ENCODE data around the gene CDC42EP4. TPM values are rescaled to one million over a fixed set of nuclear protein-coding genes. Genes with fewer than 3 reads are reported as not detected.

CDC42EP4 gene, protein sequence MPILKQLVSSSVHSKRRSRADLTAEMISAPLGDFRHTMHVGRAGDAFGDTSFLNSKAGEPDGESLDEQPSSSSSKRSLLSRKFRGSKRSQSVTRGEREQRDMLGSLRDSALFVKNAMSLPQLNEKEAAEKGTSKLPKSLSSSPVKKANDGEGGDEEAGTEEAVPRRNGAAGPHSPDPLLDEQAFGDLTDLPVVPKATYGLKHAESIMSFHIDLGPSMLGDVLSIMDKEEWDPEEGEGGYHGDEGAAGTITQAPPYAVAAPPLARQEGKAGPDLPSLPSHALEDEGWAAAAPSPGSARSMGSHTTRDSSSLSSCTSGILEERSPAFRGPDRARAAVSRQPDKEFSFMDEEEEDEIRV
- 10 to 100 TPM; 26.2 to 77.6 (median 39.6) TPM for total RNA-seq

- ATAC-seq (replicated peaks in 6 of 8) = peak; percentile 55 to 84 (median 80)
- Histone ChIP-seq H3K4me3 (peak within 1 kb of the TSS; percentile 72 to 95 (median 92)), H3K4me1 (replicated peaks in 1 of 2) (peaks cover 28% of the 10 kb centered on the region in 2 donors), H3K27ac (peak within 1 kb of the TSS; percentile 84 to 90)
- in situ Hi-C loops (cut with MboI; ENCODE audit: low pct_unique_long_range_greater_than_20kb in 2 of 9, low sequenced_read_pairs in 9 of 9, unreplicated experiment in 9 of 9) = no loop called here
- 0 to 31% (median 20%) methylated on average over 1 to 9 of the region's 71 CpGs; no CpG with 5 or more reads in 7 of the 10 experiments for WGBS, 10 experiments
These were observed at the start of gene CDC42EP4 for GRCh38 chr17:73311781-73312641. Gene CDC42EP4 (minus strand): TSS chr17:73312001. CDS start chr17:73286500, 25,501 bp downstream.

DNA sequence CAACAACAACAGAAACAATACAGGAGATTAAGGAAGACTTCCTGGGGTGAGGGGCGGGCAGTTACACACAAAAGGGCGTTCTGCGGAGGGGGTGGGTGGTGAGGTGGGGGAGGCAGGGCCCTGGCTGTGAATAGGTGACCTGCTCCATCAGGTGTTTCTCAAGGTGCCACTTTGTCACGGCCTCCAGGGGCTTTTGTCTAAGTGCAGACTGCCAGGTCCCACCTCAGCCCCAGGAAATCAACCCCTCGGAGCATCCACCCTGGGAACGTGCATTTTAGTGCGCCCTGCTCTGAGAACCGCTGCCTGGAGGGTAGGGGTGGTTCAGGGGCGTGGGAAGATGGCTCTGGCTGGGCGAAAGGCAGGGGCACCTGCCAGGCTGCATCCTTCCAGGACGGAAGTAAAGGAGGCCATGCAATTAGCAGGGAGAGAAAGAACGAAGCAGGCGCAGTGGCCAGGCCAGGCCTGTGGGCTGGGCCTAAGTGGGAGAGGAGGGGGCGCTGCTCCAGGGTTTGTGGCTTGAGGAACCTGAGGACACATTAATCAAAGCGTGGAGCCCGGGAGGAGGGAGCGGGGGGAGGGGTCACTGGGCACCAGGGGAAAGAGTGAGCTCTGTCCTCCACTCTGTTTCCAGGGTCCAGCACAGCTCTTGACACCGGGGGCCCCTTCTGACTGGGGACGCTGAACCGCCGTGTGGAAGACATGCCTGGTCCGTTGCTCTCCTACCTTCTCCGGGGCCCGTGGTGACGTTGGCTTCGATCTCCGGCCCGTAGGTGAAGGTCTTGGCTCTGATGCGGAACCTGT, 49.4 kb upstream of the CDC42EP4 start:
- Histone ChIP-seq H3K4me3 (no peak overlapping the region), H3K27ac (peak overlapping the region; percentile 51 to 62), H3K4me1 (replicated peaks in 1 of 2) (peaks cover 39 to 42% of the 10 kb centered on the region in 2 donors)
- in situ Hi-C loops (cut with MboI; ENCODE audit: low pct_unique_long_range_greater_than_20kb in 2 of 9, low sequenced_read_pairs in 9 of 9, unreplicated experiment in 9 of 9) = loop anchor here in 7 of 9 experiments (10.0 to 25.0 kb wide), 5 partner anchors 99 to 799 kb away; partner anchors contain the start of gene CPSF4L (in 3 of the 7)
- WGBS, 10 experiments = 27 to 100% methylated on average over 1 to 5 of the region's 29 CpGs; no CpG with 5 or more reads in 8 of the 10 experiments
- peak in 5 of 8 experiments; percentile 79 to 87 (median 85) for ATAC-seq (replicated peaks in 6 of 8)

GRCh38 chr17:73359987-73360410, 48.2 kb upstream of the CDC42EP4 start:
- no peak overlapping the region for H3K4me3 ChIP-seq
- ATAC-seq (replicated peaks in 6 of 8) = no peak
- 60 to 100% (median 86%) methylated on average over 1 to 6 of the region's 7 CpGs; no CpG with 5 or more reads in 6 of the 10 experiments for WGBS, 10 experiments
- in situ Hi-C loops (cut with MboI; ENCODE audit: low pct_unique_long_range_greater_than_20kb in 2 of 9, low sequenced_read_pairs in 9 of 9, unreplicated experiment in 9 of 9) = loop anchor here in 7 of 9 experiments (10.0 to 25.0 kb wide), 5 partner anchors 98 to 798 kb away; partner anchors contain the start of gene CPSF4L (in 3 of the 7)
- H3K27ac ChIP-seq = no peak overlapping the region
- H3K4me1 ChIP-seq (replicated peaks in 1 of 2) = peaks cover 32 to 35% of the 10 kb centered on the region in 2 donors

DNA sequence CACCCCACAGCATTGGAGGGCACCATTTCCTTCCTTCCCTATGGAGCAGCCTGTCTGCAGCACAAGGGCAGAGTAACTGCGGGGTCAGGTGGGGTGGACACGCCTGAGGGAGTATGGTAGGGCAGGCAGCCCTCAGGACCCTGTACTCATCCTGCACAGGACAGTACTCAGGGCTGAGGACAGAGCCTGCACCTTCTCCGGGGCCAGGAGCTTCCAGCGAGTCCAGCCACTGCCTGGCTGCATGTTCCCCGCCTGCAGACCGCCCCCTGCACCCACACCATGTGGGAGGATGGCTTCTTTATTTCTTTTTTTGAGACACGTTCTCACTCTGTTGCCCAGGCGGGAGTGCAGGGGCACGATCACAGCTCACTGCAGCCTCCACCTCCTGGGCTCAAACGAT, 47.6 kb upstream of the CDC42EP4 start:
- Histone ChIP-seq H3K27ac (no peak overlapping the region), H3K4me3 (no peak overlapping the region), H3K4me1 (replicated peaks in 1 of 2) (peaks cover 32 to 39% of the 10 kb centered on the region in 2 donors)
- WGBS, 10 experiments = 20% methylated on average over 1 of the region's 10 CpGs; no CpG with 5 or more reads in 9 of the 10 experiments
- in situ Hi-C loops (cut with MboI; ENCODE audit: low pct_unique_long_range_greater_than_20kb in 2 of 9, low sequenced_read_pairs in 9 of 9, unreplicated experiment in 9 of 9) = loop anchor here in 6 of 9 experiments (10.0 to 25.0 kb wide), 5 partner anchors 97 to 797 kb away; partner anchors contain the start of gene CPSF4L (in 3 of the 6)
- ATAC-seq (replicated peaks in 6 of 8) = no peak

- in situ Hi-C loops (cut with MboI; ENCODE audit: low pct_unique_long_range_greater_than_20kb in 2 of 9, low sequenced_read_pairs in 9 of 9, unreplicated experiment in 9 of 9) = loop anchor here in 6 of 9 experiments (10.0 to 25.0 kb wide), 5 partner anchors 96 to 796 kb away; partner anchors contain the start of gene CPSF4L (in 3 of the 6)
- Histone ChIP-seq H3K4me3 (no peak overlapping the region), H3K27ac (no peak overlapping the region), H3K4me1 (replicated peaks in 1 of 2) (peaks cover 32 to 42% of the 10 kb centered on the region in 2 donors)
- WGBS, 10 experiments = 95 to 100% methylated on average over 1 to 4 of the region's 9 CpGs; no CpG with 5 or more reads in 8 of the 10 experiments
- no peak for ATAC-seq (replicated peaks in 6 of 8)
These were observed 46.9 kb upstream of the CDC42EP4 start for GRCh38 chr17:73358668-73359067.

DNA sequence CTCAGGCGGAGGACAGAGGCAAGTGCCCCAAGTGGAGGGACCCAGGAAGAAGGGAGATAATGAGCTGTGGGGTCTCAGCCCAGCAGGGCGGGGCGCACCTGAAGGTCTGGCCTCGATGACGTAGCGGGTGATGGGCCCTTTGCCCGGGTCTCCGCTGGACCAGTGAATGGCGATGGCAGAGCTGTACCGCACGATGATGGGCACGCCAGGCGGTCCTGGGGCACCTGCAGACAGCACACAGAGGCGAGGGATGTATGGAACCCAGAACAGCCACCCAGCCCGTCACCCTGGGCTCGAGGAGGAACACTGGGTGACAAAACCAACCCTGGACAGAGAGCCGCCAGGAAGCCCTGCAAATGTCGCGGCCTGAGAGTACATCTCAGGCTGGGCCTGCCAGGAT, 46.2 kb upstream of the CDC42EP4 start:
- WGBS, 10 experiments = 83 to 100% (median 89%) methylated on average over 1 to 6 of the region's 19 CpGs; no CpG with 5 or more reads in 6 of the 10 experiments
- in situ Hi-C loops (cut with MboI; ENCODE audit: low pct_unique_long_range_greater_than_20kb in 2 of 9, low sequenced_read_pairs in 9 of 9, unreplicated experiment in 9 of 9) = loop anchor here in 6 of 9 experiments (10.0 to 25.0 kb wide), 5 partner anchors 96 to 796 kb away; partner anchors contain the start of gene CPSF4L (in 3 of the 6)
- no peak overlapping the region for H3K4me3 ChIP-seq
- no peak overlapping the region for H3K27ac ChIP-seq
- H3K4me1 ChIP-seq (replicated peaks in 1 of 2) = peaks cover 32 to 42% of the 10 kb centered on the region in 2 donors
- no peak for ATAC-seq (replicated peaks in 6 of 8)

DNA sequence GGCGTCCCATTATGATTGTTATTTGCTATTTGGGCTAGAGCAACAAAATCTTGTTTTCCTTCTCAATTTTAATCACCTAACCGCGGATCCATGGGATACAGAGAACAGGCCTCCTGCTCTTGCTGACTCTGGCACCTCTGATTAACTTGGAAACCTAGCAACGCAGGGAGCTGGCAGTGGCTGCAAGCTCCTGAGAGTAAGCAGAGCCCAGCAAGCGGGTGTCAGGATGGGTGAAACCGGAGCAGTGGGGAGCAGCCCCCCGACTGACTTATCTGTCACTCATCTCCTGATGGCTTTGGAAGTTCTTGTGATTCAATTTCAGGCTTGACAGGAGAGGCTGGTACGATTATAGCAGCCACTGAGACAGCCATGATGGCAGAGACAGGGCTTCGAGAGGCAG, 45.5 kb upstream of the CDC42EP4 start:
- no peak overlapping the region for H3K4me3 ChIP-seq
- H3K27ac ChIP-seq = no peak overlapping the region
- H3K4me1 ChIP-seq (replicated peaks in 1 of 2) = peaks cover 32 to 42% of the 10 kb centered on the region in 2 donors
- WGBS, 10 experiments = 60 to 97% (median 83%) methylated on average over 1 to 6 of the region's 9 CpGs; no CpG with 5 or more reads in 4 of the 10 experiments
- in situ Hi-C loops (cut with MboI; ENCODE audit: low pct_unique_long_range_greater_than_20kb in 2 of 9, low sequenced_read_pairs in 9 of 9, unreplicated experiment in 9 of 9) = loop anchor here in 6 of 9 experiments (10.0 to 25.0 kb wide), 5 partner anchors 95 to 795 kb away; partner anchors contain the start of gene CPSF4L (in 3 of the 6)
- peak in 1 of 8 experiments; percentile 67 for ATAC-seq (replicated peaks in 6 of 8)

DNA sequence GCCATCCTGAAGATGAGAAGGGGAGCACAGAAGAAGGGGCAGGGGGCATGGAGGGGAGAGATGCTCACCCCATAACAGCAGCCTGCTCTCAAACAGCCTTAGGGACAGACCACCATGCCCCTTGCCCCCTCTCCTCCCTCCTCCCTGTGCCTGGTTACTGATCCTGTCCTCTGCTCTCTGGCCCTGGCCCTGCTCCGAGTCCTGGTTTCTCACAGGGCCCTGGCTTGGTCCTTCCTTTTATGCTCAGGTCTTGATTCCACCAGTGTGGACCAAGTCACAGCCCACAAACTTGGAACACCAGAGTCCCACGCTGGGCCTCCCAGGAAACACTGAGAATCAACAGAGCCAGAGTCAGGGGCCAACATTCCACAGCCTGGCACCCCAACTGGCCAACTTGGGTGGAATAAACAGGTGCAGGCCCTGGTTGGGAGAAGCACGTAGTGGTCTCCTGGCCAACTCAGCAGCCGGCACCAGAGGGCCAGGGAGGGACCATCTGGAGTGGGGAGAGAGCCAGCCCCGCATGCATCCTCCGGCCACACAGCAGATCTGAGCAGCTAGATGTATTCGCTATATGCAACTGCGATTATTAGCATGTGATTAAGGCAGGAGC, 44.9 kb upstream of the CDC42EP4 start:
- Histone ChIP-seq H3K4me1 (replicated peaks in 1 of 2) (peaks cover 28 to 41% of the 10 kb centered on the region in 2 donors), H3K27ac (peak overlapping the region; percentile 31 to 47), H3K4me3 (no peak overlapping the region)
- WGBS, 10 experiments = 33 to 100% (median 85%) methylated on average over 1 to 6 of the region's 8 CpGs; no CpG with 5 or more reads in 5 of the 10 experiments
- peak in 4 of 8 experiments; percentile 12 to 43 (median 34) for ATAC-seq (replicated peaks in 6 of 8)
- in situ Hi-C loops (cut with MboI; ENCODE audit: low pct_unique_long_range_greater_than_20kb in 2 of 9, low sequenced_read_pairs in 9 of 9, unreplicated experiment in 9 of 9) = loop anchor here in 6 of 9 experiments (10.0 to 25.0 kb wide), 5 partner anchors 94 to 794 kb away; partner anchors contain the start of gene CPSF4L (in 3 of the 6)

GRCh38 chr17:73354423-73355284, 42.9 kb upstream of the CDC42EP4 start:
- in situ Hi-C loops (cut with MboI; ENCODE audit: low pct_unique_long_range_greater_than_20kb in 2 of 9, low sequenced_read_pairs in 9 of 9, unreplicated experiment in 9 of 9) = loop anchor here in 6 of 9 experiments (10.0 to 25.0 kb wide), 5 partner anchors 92 to 792 kb away; partner anchors contain the start of gene CPSF4L (in 3 of the 6)
- Histone ChIP-seq H3K27ac (peak overlapping the region in 1 of 2 donors; percentile 20), H3K4me3 (no peak overlapping the region), H3K4me1 (replicated peaks in 1 of 2) (peaks cover 10 to 25% of the 10 kb centered on the region in 2 donors)
- 82 to 100% (median 90%) methylated on average over 1 to 10 of the region's 21 CpGs; no CpG with 5 or more reads in 3 of the 10 experiments for WGBS, 10 experiments
- ATAC-seq (replicated peaks in 6 of 8) = no peak

GRCh38 chr17:73352261-73352660, 40.5 kb upstream of the CDC42EP4 start:
- in situ Hi-C loops (cut with MboI; ENCODE audit: low pct_unique_long_range_greater_than_20kb in 2 of 9, low sequenced_read_pairs in 9 of 9, unreplicated experiment in 9 of 9) = loop anchor here in 6 of 9 experiments (10.0 to 25.0 kb wide), 5 partner anchors 90 to 790 kb away; partner anchors contain the start of gene CPSF4L (in 3 of the 6)
- peaks cover 31 to 45% of the 10 kb centered on the region in 2 donors for H3K4me1 ChIP-seq (replicated peaks in 1 of 2)
- H3K27ac ChIP-seq = no peak overlapping the region
- no peak for ATAC-seq (replicated peaks in 6 of 8)
- H3K4me3 ChIP-seq = no peak overlapping the region
- whole genome bisulfite sequencing, 10 experiments = 57 to 100% methylated on average over 1 to 2 of the region's 13 CpGs; no CpG with 5 or more reads in 8 of the 10 experiments
